Gastrocnemius medialis (tissue), 4 donors: ENCODE data around the gene GPR45.

ENCODE experiments used
- POLR2A ChIP-seq, 2 donors: fragments of 450-650 bp; IDR thresholded peaks; one replicate each; pipeline ENCODE4 v1.6.1; 2017; ENCODE audit warnings: antibody characterized with exemption in 2 of 2, mild to moderate bottlenecking in 2 of 2, moderate library complexity in 2 of 2
- TF ChIP-seq, protein P1 (sequence below), 5 experiments: fragments of 450-650 bp in 3 of 5; fragments of 200-600 bp in 2 of 5; sonication (generic) in 2 of 5; IDR thresholded peaks in 4 of 5; conservative IDR thresholded peaks in 1 of 5; 1 replicate in 4 of 5; 2 replicates in 1 of 5; pipeline ENCODE4 v1.5.1; 2016 to 2019; ENCODE audit warnings: antibody characterized with exemption in 5 of 5, mild to moderate bottlenecking in 3 of 5, moderate library complexity in 3 of 5

DNA sequence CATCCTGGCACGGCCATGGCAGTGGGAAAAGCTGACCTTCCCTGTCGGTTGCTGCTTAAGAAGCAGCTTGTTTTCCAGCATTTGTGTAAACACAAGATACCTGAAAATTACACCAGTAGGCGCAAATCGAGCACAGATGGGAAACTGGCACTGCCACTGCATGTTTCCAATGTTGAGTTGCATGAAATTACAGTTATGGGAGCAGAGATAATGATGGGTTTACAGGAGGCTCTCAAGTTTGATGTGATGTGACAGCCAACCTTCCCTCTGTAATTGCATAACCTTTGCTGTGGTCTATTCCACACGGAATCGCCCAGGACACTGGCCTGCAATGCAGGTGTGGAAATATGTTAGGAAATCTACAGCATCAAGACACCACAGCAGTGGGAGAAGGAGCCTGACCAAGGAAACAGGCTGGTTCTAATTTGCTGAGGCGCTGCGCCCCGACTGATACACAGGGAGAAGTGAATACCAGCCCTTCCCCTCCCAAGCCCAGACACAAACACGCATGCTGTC lies 17.4 kb downstream of the GPR45 start:
- TF ChIP-seq, protein P1, sequence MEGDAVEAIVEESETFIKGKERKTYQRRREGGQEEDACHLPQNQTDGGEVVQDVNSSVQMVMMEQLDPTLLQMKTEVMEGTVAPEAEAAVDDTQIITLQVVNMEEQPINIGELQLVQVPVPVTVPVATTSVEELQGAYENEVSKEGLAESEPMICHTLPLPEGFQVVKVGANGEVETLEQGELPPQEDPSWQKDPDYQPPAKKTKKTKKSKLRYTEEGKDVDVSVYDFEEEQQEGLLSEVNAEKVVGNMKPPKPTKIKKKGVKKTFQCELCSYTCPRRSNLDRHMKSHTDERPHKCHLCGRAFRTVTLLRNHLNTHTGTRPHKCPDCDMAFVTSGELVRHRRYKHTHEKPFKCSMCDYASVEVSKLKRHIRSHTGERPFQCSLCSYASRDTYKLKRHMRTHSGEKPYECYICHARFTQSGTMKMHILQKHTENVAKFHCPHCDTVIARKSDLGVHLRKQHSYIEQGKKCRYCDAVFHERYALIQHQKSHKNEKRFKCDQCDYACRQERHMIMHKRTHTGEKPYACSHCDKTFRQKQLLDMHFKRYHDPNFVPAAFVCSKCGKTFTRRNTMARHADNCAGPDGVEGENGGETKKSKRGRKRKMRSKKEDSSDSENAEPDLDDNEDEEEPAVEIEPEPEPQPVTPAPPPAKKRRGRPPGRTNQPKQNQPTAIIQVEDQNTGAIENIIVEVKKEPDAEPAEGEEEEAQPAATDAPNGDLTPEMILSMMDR (IDR thresholded peaks at IDR 0.05 in 4 of 5, conservative IDR thresholded peaks at IDR 0.05 in 1 of 5): no peak
- TF ChIP-seq POLR2A (IDR thresholded peaks at IDR 0.05): no peak
